Measurements from ENCODE around the gene ATP2A3. TPM values are rescaled to one million over a fixed set of nuclear protein-coding genes. Genes with fewer than 3 reads are reported as not detected.

The ATP2A3 gene
- total and polyA plus RNA-seq, 8 donors, result 17.8 to 67.7 (median 42.3) TPM

DNA sequence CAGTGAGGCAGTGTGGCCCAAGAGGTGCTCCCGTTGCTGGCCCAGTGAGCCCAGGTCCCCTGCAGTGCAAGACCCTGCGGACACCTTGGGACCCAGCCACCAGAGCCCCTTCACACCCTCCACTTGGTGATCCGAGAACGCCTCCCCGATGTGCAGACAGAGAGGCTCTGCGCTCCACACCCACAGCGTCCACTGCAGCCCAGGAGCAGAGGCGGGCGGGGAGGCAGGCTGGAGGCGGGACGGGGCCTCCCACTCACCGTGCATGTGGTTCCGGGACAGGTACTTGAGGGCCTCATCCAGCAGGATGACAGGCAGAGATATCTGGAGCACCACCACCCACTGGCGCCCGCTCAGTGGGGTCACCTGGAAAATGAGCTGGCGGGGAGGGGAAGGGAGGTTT lies 35.8 kb downstream of the ATP2A3 start:
- H3K36me3 ChIP-seq, result no peaks in the 10 kb centered on the region
- ATAC-seq (no peak), DNase-seq (no peak), FAIRE-seq (no peak)
- no peaks in the 10 kb centered on the region for H3K4me1 ChIP-seq
- intact Hi-C loops (cut with DNase I), result no loop called here
- TF ChIP-seq CTCF (IDR thresholded peaks at IDR 0.05), result no peak
- no peak overlapping the region for H3K27ac ChIP-seq
- H3K9me3 ChIP-seq, result no peaks in the 10 kb centered on the region
- H3K4me3 ChIP-seq, result no peak overlapping the region
- no peaks in the 10 kb centered on the region for H3K27me3 ChIP-seq
- 93 to 95% methylated on average over 10 to 16 of the region's 16 CpGs for WGBS, 2 donors

DNA sequence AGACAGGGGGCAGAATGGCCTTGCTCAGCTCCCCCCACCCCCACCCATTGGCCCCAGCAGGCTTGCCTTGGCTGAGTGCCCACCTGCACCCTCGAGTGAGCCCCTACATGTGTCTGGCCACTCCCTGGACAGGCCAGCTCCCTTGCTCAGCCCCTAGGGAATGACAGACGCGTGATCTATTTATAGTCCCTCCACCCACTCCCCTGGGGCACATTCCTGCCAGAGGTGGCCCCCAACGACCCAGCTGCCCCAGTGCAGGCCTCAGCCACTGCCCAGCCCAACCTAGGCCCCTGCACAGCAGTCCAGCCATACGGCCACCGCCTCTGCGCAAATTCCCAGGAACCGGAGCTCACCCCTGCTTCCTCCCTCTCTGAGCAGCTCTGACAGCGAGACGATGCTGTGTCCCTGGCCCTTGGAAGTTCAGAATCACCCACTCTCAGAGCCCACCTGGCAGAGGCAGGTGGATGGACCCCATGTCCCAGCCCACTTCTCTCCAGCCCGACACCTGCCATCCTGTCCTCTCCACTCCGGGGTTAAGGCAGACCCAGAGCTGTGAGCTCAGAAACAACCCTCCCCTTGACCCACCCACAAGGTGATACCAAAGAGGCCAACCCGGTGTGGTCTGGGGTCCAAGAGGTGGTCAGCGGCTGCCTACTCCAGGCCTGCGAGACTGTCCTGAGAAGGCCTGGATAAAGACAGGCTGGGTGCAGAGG lies 36.5 kb downstream of the ATP2A3 start:
- Histone ChIP-seq H3K36me3 (no peaks in the 10 kb centered on the region), H3K27me3 (no peaks in the 10 kb centered on the region), H3K4me1 (no peaks in the 10 kb centered on the region), H3K4me3 (no peak overlapping the region), H3K9me3 (no peaks in the 10 kb centered on the region), H3K27ac (no peak overlapping the region)
- ATAC-seq (no peak), FAIRE-seq (no peak), DNase-seq (no peak)
- TF ChIP-seq CTCF (IDR thresholded peaks at IDR 0.05), result no peak
- 76 to 79% methylated on average over 15 of the region's 15 CpGs for WGBS, 2 donors
- intact Hi-C loops (cut with DNase I), result no loop called here

DNA sequence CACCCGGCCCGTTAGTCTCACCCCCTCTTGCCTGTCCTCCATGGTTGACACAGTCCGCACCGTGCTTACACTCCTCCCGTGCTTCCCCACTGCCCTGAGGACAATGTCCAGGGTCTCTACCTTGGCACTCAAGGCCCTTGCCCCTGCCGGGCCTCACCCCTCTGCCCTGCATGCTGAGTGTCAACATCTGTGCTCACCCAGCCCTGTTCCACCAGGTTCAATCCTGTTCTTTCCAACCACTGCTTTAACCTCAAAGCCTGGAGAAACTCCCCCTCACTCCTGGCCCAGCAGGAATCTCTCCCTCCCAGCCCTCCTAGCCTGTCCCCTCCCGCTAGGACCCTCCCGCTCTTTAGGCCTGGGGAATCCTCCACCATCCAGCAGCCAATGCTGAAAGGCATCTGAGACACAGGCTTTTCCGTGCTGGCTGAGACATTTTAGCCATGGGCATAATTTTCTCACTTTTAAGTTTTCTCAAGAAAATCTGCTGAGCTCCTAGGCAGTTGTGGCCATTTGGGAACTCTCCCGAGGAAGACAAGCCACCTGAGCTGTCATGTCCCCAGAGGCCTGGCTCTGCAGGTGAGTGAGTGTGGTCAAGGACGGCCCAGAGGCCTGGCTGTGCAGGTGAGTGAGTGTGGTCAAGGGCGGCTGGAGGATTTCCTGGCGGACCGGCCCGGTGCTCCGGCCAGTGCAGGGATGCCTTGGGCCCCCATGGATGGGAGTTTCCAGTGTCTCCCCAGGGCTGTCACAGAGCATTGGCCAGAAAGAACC lies 37.2 kb downstream of the ATP2A3 start:
- ATAC-seq (peak in 1 of 4 donors; percentile 7), FAIRE-seq (no peak), DNase-seq (no peak)
- Histone ChIP-seq H3K36me3 (no peaks in the 10 kb centered on the region), H3K27ac (no peak overlapping the region), H3K9me3 (no peaks in the 10 kb centered on the region), H3K4me1 (no peaks in the 10 kb centered on the region), H3K4me3 (no peak overlapping the region), H3K27me3 (no peaks in the 10 kb centered on the region)
- no peak for TF ChIP-seq CTCF (IDR thresholded peaks at IDR 0.05)
- 78 to 80% methylated on average over 16 of the region's 16 CpGs for WGBS, 2 donors
- intact Hi-C loops (cut with DNase I), result no loop called here

GRCh38 chr17:3925684-3926485 lies 38.4 kb downstream of the ATP2A3 start:
- intact Hi-C loops (cut with DNase I), result no loop called here
- 91 to 92% methylated on average over 17 of the region's 17 CpGs for WGBS, 2 donors
- no peak overlapping the region for H3K4me3 ChIP-seq
- no peaks in the 10 kb centered on the region for H3K36me3 ChIP-seq
- no peaks in the 10 kb centered on the region for H3K9me3 ChIP-seq
- no peak for ATAC-seq
- no peaks in the 10 kb centered on the region for H3K27me3 ChIP-seq
- DNase-seq, result no peak
- H3K27ac ChIP-seq, result no peak overlapping the region
- TF ChIP-seq CTCF (IDR thresholded peaks at IDR 0.05), result no peak
- no peak for FAIRE-seq
- no peaks in the 10 kb centered on the region for H3K4me1 ChIP-seq
